ENCODE measurements around the gene NUP210L. TPM values are rescaled to one million over a fixed set of nuclear protein-coding genes. Genes with fewer than 3 reads are reported as not detected.
A peak's percentile ranks its signal among the peaks of the same experiment; 100 is the strongest.

NUP210L gene
- total RNA-seq, 1 donor from 2014 or later: not detected

- TF ChIP-seq EZH2phosphoT487 (IDR thresholded peaks at IDR 0.05) (no peak), EZH2 (IDR thresholded peaks at IDR 0.05) (no peak), CTCF (IDR thresholded peaks at IDR 0.05) (no peak)
- Histone ChIP-seq H2AFZ (replicated peaks) (no peak overlapping the region), H4K20me1 (ENCODE audit: low read depth) (peaks cover 18% of the 10 kb centered on the region), H3K9me3 (ENCODE audit: low read depth) (no peaks in the 10 kb centered on the region), H3K4me2 (peak overlapping the region; percentile 100), H3K36me3 (peaks cover 14% of the 10 kb centered on the region), H3K27me3 (no peaks in the 10 kb centered on the region), H3K27ac (peak overlapping the region; percentile 34), H3K4me3 (peak overlapping the region; percentile 87), H3K9ac (peak overlapping the region; percentile 87), H3K79me2 (ENCODE audit: low read depth) (peaks cover 29% of the 10 kb centered on the region), H3F3A (ENCODE audit: low read depth) (peaks cover 61% of the 10 kb centered on the region), H3K4me1 (peaks cover 14% of the 10 kb centered on the region)
- Mint-ChIP-seq H3K27ac (peak overlapping the region; percentile 39), H3K27me3 (ENCODE audit: insufficient read depth, low read depth) (peaks cover 6% of the 10 kb centered on the region), H3K4me3 (peak overlapping the region; percentile 98), H3K9me3 (no peaks in the 10 kb centered on the region), H3K4me1 (peaks cover 28% of the 10 kb centered on the region), H3K36me3 (peaks cover 30% of the 10 kb centered on the region)
- no peak for DNase-seq (ENCODE audit: low spot score)
Observed at GRCh38 chr1:153991151-153991630, 163.7 kb downstream of the NUP210L start.

- Mint-ChIP-seq H3K36me3 (peaks cover 29% of the 10 kb centered on the region), H3K4me3 (peak within 1 kb of the TSS; percentile 98)
- H3K4me3 ChIP-seq: peak within 1 kb of the TSS; percentile 87
Observed at GRCh38 chr1:153990468-153991150, 164.3 kb downstream of the NUP210L start, which contains the start of gene RPS27. Gene RPS27 (plus strand): TSS chr1:153990762. CDS start chr1:153990797, 35 bp downstream.

DNA sequence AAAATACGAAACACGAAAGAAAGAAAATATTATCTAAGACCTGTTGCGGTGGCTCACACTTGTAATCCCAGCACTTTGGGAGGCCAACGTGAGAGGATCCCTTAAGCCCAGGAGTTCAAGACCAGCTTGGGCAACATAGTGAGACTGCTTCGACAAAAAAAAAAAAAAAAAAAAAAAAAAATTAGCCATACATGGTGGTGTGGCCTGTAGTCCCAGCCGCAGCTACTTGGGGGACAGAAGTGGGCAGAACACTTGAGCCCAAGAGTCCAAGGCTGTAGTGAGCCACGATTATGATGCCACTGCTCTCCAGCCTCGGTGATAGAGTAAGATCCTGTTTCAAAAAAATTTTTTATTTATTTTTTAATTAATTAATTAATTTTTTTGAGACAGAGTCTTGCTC, 167.3 kb downstream of the NUP210L start:
- peaks cover 8% of the 10 kb centered on the region for H3K36me3 ChIP-seq
- H3K27me3 ChIP-seq: no peaks in the 10 kb centered on the region
- H3K36me3 Mint-ChIP-seq: peaks cover 24% of the 10 kb centered on the region
- H3K27me3 Mint-ChIP-seq (ENCODE audit: insufficient read depth, low read depth): peaks cover 7% of the 10 kb centered on the region
- peaks cover 13% of the 10 kb centered on the region for H4K20me1 ChIP-seq (ENCODE audit: low read depth)
- peaks cover 28% of the 10 kb centered on the region for H3K79me2 ChIP-seq (ENCODE audit: low read depth)
- H2AFZ ChIP-seq (replicated peaks): no peak overlapping the region
- H3K27ac ChIP-seq: no peak overlapping the region
- peaks cover 31% of the 10 kb centered on the region for H3K4me1 Mint-ChIP-seq
- H3K9me3 ChIP-seq (ENCODE audit: low read depth): no peaks in the 10 kb centered on the region
- H3F3A ChIP-seq (ENCODE audit: low read depth): peaks cover 32% of the 10 kb centered on the region
- H3K9me3 Mint-ChIP-seq: no peaks in the 10 kb centered on the region
- H3K27ac Mint-ChIP-seq: no peak overlapping the region
- H3K4me3 ChIP-seq: no peak overlapping the region
- DNase-seq (ENCODE audit: low spot score): no peak
- H3K4me2 ChIP-seq: no peak overlapping the region
- peaks cover 20% of the 10 kb centered on the region for H3K4me1 ChIP-seq
- TF ChIP-seq EZH2phosphoT487 (IDR thresholded peaks at IDR 0.05) (no peak), CTCF (IDR thresholded peaks at IDR 0.05) (no peak), EZH2 (IDR thresholded peaks at IDR 0.05) (no peak)
- no peak overlapping the region for H3K4me3 Mint-ChIP-seq
- H3K9ac ChIP-seq: no peak overlapping the region

More at GRCh38 chr1:153990468-153991150, 164.3 kb downstream of the NUP210L start, which contains the start of gene RPS27:
- Histone ChIP-seq H3K9ac (peak within 1 kb of the TSS; percentile 87), H3K79me2 (ENCODE audit: low read depth) (peaks cover 31% of the 10 kb centered on the region), H3K9me3 (ENCODE audit: low read depth) (no peaks in the 10 kb centered on the region), H4K20me1 (ENCODE audit: low read depth) (peaks cover 18% of the 10 kb centered on the region), H2AFZ (replicated peaks) (peak within 1 kb of the TSS; percentile 66), H3K4me2 (peak within 1 kb of the TSS; percentile 100), H3K27me3 (no peaks in the 10 kb centered on the region), H3K27ac (peak within 1 kb of the TSS; percentile 34), H3K4me1 (peaks cover 14% of the 10 kb centered on the region), H3F3A (ENCODE audit: low read depth) (peaks cover 57% of the 10 kb centered on the region), H3K36me3 (peaks cover 14% of the 10 kb centered on the region)
- no peak for TF ChIP-seq EZH2phosphoT487 (IDR thresholded peaks at IDR 0.05)
- no peak for TF ChIP-seq CTCF (IDR thresholded peaks at IDR 0.05)
- TF ChIP-seq EZH2 (IDR thresholded peaks at IDR 0.05): no peak
- peak; percentile 99 for DNase-seq (ENCODE audit: low spot score)
- peak within 1 kb of the TSS; percentile 98 for H3K27ac Mint-ChIP-seq
- H3K9me3 Mint-ChIP-seq: no peaks in the 10 kb centered on the region
- H3K4me1 Mint-ChIP-seq: peaks cover 28% of the 10 kb centered on the region
- H3K27me3 Mint-ChIP-seq (ENCODE audit: insufficient read depth, low read depth): peaks cover 6% of the 10 kb centered on the region
